ENCODE data around the gene DNAAF5.
"Not testable (repeated sequence)": the region's sequence is repeated elsewhere in the genome, so short reads cannot be mapped to it uniquely, and the experiment has no call there.

Gene DNAAF5

GRCh38 chr7:741850-742249 lies 15.4 kb downstream of the DNAAF5 start:
- no peak for DNase-seq (ENCODE audit: low read depth)
- no peak for TF ChIP-seq CTCF (IDR thresholded peaks at IDR 0.05; ENCODE audit: insufficient read depth, low read depth, low read length, missing control alignments)

GRCh38 chr7:742791-743190 lies 16.3 kb downstream of the DNAAF5 start:
- no peak overlapping the region for H3K4me3 ChIP-seq (ENCODE audit: low read length)
- no peak for DNase-seq (ENCODE audit: low read depth)
- TF ChIP-seq CTCF (IDR thresholded peaks at IDR 0.05; ENCODE audit: insufficient read depth, low read depth, low read length, missing control alignments): no peak

More at GRCh38 chr7:741850-742249, 15.4 kb downstream of the DNAAF5 start:
- no peak overlapping the region for H3K4me3 ChIP-seq (ENCODE audit: low read length)

GRCh38 chr7:743341-744127 lies 17.0 kb downstream of the DNAAF5 start:
- peak; percentile 81 for DNase-seq (ENCODE audit: low read depth)
- H3K4me3 ChIP-seq (ENCODE audit: low read length): not testable (repeated sequence)

- DNase-seq (ENCODE audit: low read depth); H3K4me3 ChIP-seq (ENCODE audit: low read length): not testable (repeated sequence)
Observed at GRCh38 chr7:744128-744520, 17.6 kb downstream of the DNAAF5 start.

GRCh38 chr7:744854-745430 lies 18.4 kb downstream of the DNAAF5 start:
- no peak for DNase-seq (ENCODE audit: low read depth)
- H3K4me3 ChIP-seq (ENCODE audit: low read length): no peak overlapping the region
- TF ChIP-seq CTCF (IDR thresholded peaks at IDR 0.05; ENCODE audit: insufficient read depth, low read depth, low read length, missing control alignments): no peak

- H3K4me3 ChIP-seq (ENCODE audit: low read length): no peak overlapping the region
- no peak for DNase-seq (ENCODE audit: low read depth)
- TF ChIP-seq CTCF (IDR thresholded peaks at IDR 0.05; ENCODE audit: insufficient read depth, low read depth, low read length, missing control alignments): no peak
Observed at GRCh38 chr7:745431-746154, 19.1 kb downstream of the DNAAF5 start.

GRCh38 chr7:746155-747061 lies 19.9 kb downstream of the DNAAF5 start:
- no peak for DNase-seq (ENCODE audit: low read depth)
- no peak for TF ChIP-seq CTCF (IDR thresholded peaks at IDR 0.05; ENCODE audit: insufficient read depth, low read depth, low read length, missing control alignments)

More at GRCh38 chr7:746155-747061, 19.9 kb downstream of the DNAAF5 start:
- H3K4me3 ChIP-seq (ENCODE audit: low read length): no peak overlapping the region

Data from epithelial cell of esophagus (primary cell).